ENCODE data around the gene PPM1H. TPM values are rescaled to one million over a fixed set of nuclear protein-coding genes. Genes with fewer than 3 reads are reported as not detected.

Gene PPM1H
- total and polyA plus RNA-seq, 2 of the 8 experiments (the other 6 are each of a cell fraction or from before 2014, with no cell fraction given): 16.4 to 36.1 TPM

- Histone ChIP-seq H3K23me2 (ENCODE audit: low read depth, low read length) (no peaks in the 10 kb centered on the region), H3K4me2 (ENCODE audit: insufficient read depth in 1 of 2, low read depth in 2 of 2, low read length in 2 of 2) (no peak overlapping the region), H4K8ac (ENCODE audit: extremely low read depth, insufficient read depth, low read length) (no peak overlapping the region), H3K79me2 (ENCODE audit: control insufficient read depth in 1 of 2, insufficient read depth in 2 of 2, low read length in 2 of 2) (peaks cover 0 to 25% of the 10 kb centered on the region in 2 experiments; a peak in 2 of 4 replicates), H4K91ac (replicated peaks; ENCODE audit: insufficient read length, low read length) (no peak overlapping the region), H3K79me1 (ENCODE audit: low read depth, low read length) (peaks cover 2% of the 10 kb centered on the region; the same call in 1 of the 2 replicates), H2AFZ (ENCODE audit: low read length) (no peak overlapping the region), H3K4me1 (replicated peaks in 1 of 4; ENCODE audit: control insufficient read depth in 3 of 4, insufficient read depth in 4 of 4, low read length in 3 of 4) (peaks cover 0 to 10% (median 4%) of the 10 kb centered on the region in 4 experiments; a peak in 4 of 7 replicates), H3K36me3 (ENCODE audit: control insufficient read depth in 2 of 4, insufficient read depth in 4 of 4, low read length in 3 of 4) (no peaks in the 10 kb centered on the region), H2BK120ac (replicated peaks; ENCODE audit: low read depth, low read length) (no peak overlapping the region), H2BK12ac (ENCODE audit: low read depth, low read length) (no peak overlapping the region), H2AK5ac (ENCODE audit: low read depth, low read length) (no peak overlapping the region), H3K4me3 (ENCODE audit: extremely low read depth in 1 of 4, insufficient read depth in 2 of 4, low read depth in 3 of 4, low read length in 4 of 4) (no peak overlapping the region), H3K18ac (ENCODE audit: extremely low read depth, low read length) (no peak overlapping the region), H3K27ac (ENCODE audit: low read depth, low read length) (no peak overlapping the region), H4K5ac (ENCODE audit: insufficient read length, low read depth, low read length) (no peak overlapping the region), H2BK15ac (ENCODE audit: low read length) (no peak overlapping the region), H2BK5ac (ENCODE audit: low read depth, low read length) (no peak overlapping the region), H3K27me3 (replicated peaks in 1 of 4; ENCODE audit: control insufficient read depth in 3 of 4, extremely low read depth in 1 of 4, insufficient read depth in 3 of 4, low read length in 3 of 4) (no peaks in the 10 kb centered on the region), H3K23ac (ENCODE audit: insufficient read length) (no peak overlapping the region), H4K20me1 (replicated peaks in 1 of 2; ENCODE audit: control insufficient read depth in 1 of 2, insufficient read depth in 2 of 2, low read length in 2 of 2) (no peaks in the 10 kb centered on the region), H3K4ac (replicated peaks; ENCODE audit: insufficient read length, low read depth, low read length) (no peak overlapping the region), H3K9ac (replicated peaks in 1 of 4; ENCODE audit: extremely low read depth in 1 of 4, low read depth in 3 of 4, low read length in 3 of 4) (no peak overlapping the region), H3K14ac (ENCODE audit: insufficient read length) (no peak overlapping the region), H3K56ac (replicated peaks; ENCODE audit: insufficient read length, low read depth, low read length) (no peak overlapping the region), H3K9me3 (ENCODE audit: insufficient read depth in 2 of 2, low read depth in 1 of 2, low read length in 1 of 2) (no peaks in the 10 kb centered on the region), H2BK20ac (ENCODE audit: low read length) (no peak overlapping the region)
- FAIRE-seq (no peak), DNase-seq (ENCODE audit: low read depth in 1 of 2, low spot score in 2 of 2) (no peak)
- ChIA-PET POLR2A (ENCODE audit: partially characterized antibody) (no interaction called here), CTCF (ENCODE audit: partially characterized antibody) (interaction anchor here (0.7 to 2.4 kb wide), 4 partner anchors 13 to 142 kb away, joined by 3 to 9 read pairs (median 4); no protein-coding TSS in a partner anchor)
- WGBS, 2 experiments (ENCODE audit: extremely low coverage in 1 of 2, insufficient coverage in 1 of 2, insufficient read length in 1 of 2, insufficient replicate concordance in 2 of 2, low coverage in 1 of 2, low lambda C conversion rate in 2 of 2, missing lambda C conversion rate in 1 of 2): 97% methylated on average over 4 of the region's 4 CpGs; no CpG with 5 or more reads in 1 of the 2 experiments
- TF ChIP-seq POLR2AphosphoS5 (IDR thresholded peaks at IDR 0.05; ENCODE audit: low read depth, low read length): no peak
- TF ChIP-seq RXRA (IDR thresholded peaks at IDR 0.05; ENCODE audit: insufficient read depth, low read depth, low read length): no peak
- no peak for TF ChIP-seq JUND (IDR thresholded peaks at IDR 0.05; ENCODE audit: low read length)
- no peak for TF ChIP-seq KDM5A (IDR thresholded peaks at IDR 0.05; ENCODE audit: low read length)
- TF ChIP-seq EZH2 (IDR thresholded peaks at IDR 0.05; ENCODE audit: low read depth, low read length, severe bottlenecking): no peak
- no peak for TF ChIP-seq ZNF274 (IDR thresholded peaks at IDR 0.05; ENCODE audit: borderline replicate concordance, extremely low read depth, low read length)
- TF ChIP-seq NANOG (IDR thresholded peaks at IDR 0.05; ENCODE audit: insufficient read depth, low read depth, low read length, poor library complexity, severe bottlenecking): no peak
- no peak for TF ChIP-seq RFX5 (IDR thresholded peaks at IDR 0.05; ENCODE audit: borderline replicate concordance, low read depth, low read length)
- no peak for TF ChIP-seq SIN3A (conservative IDR thresholded peaks at IDR 0.05 in 1 of 2, IDR thresholded peaks at IDR 0.05 in 1 of 2; ENCODE audit: low read depth in 1 of 2, low read length in 2 of 2)
- no peak for TF ChIP-seq ASH2L (IDR thresholded peaks at IDR 0.05; ENCODE audit: low read length)
- no peak for TF ChIP-seq HDAC2 (IDR thresholded peaks at IDR 0.05; ENCODE audit: borderline replicate concordance in 1 of 2, low read depth in 2 of 2, low read length in 2 of 2)
- no peak for TF ChIP-seq TCF12 (IDR thresholded peaks at IDR 0.05; ENCODE audit: low read depth, low read length)
- no peak for TF ChIP-seq TEAD4 (IDR thresholded peaks at IDR 0.05; ENCODE audit: low read depth, low read length)
- no peak for TF ChIP-seq EGR1 (IDR thresholded peaks at IDR 0.05; ENCODE audit: borderline replicate concordance, low read depth, low read length)
These were observed 94.1 kb downstream of the PPM1H start for GRCh38 chr12:62840806-62841205.
